Spleen (tissue), 7 donors: Measurements from ENCODE around the gene RNPEPL1.

Experiments
- POLR2A ChIP-seq, 3 donors: fragments of 450-650 bp; IDR thresholded peaks; one replicate each; pipeline ENCODE4 v1.5.1; 2017; ENCODE audit warnings: antibody characterized with exemption in 3 of 3, mild to moderate bottlenecking in 1 of 3
- TF ChIP-seq, protein P1 (sequence below), 11 experiments: fragments of 200-600 bp in 7 of 11; fragments of 450-650 bp in 4 of 11; sonication (generic) in 4 of 11; IDR thresholded peaks in 8 of 11; conservative IDR thresholded peaks in 3 of 11; 1 replicate in 7 of 11; 2 replicates in 4 of 11; pipeline versions ENCODE4 v1.4.0 to v1.8.0; 2016 to 2021; ENCODE audit warnings: antibody characterized with exemption in 11 of 11, inconsistent platforms in 4 of 11, mild to moderate bottlenecking in 1 of 11
- donor health status: DM: no; HTN: no; CAD: no; lungs with moderate emphysema.
- donor health status: DM: no; HTN: no; CAD: no.
- donor health status: DM: no; HTN: no; CAD: no.

DNA sequence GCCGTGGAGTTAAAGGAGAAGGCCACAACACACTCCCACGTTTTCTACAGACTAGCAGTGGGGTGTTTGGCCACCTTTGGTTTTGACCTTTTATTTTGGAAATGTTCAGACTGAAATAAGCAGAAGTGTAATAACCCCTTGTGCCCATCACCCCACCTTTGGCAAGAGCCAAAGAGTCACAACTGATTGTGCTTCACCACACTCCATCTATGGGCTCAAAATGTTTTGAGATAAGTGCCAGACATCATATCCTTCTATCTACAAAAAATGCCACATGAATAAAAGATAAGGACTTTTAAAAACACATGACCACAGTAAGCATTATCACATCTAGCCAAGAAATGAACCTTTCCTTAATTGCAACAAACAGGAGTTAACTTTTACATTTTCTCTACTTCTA lies 47.1 kb downstream of the RNPEPL1 start:
- no peak for TF ChIP-seq POLR2A (IDR thresholded peaks at IDR 0.05)
- TF ChIP-seq, protein P1, sequence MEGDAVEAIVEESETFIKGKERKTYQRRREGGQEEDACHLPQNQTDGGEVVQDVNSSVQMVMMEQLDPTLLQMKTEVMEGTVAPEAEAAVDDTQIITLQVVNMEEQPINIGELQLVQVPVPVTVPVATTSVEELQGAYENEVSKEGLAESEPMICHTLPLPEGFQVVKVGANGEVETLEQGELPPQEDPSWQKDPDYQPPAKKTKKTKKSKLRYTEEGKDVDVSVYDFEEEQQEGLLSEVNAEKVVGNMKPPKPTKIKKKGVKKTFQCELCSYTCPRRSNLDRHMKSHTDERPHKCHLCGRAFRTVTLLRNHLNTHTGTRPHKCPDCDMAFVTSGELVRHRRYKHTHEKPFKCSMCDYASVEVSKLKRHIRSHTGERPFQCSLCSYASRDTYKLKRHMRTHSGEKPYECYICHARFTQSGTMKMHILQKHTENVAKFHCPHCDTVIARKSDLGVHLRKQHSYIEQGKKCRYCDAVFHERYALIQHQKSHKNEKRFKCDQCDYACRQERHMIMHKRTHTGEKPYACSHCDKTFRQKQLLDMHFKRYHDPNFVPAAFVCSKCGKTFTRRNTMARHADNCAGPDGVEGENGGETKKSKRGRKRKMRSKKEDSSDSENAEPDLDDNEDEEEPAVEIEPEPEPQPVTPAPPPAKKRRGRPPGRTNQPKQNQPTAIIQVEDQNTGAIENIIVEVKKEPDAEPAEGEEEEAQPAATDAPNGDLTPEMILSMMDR (IDR thresholded peaks at IDR 0.05 in 8 of 11, conservative IDR thresholded peaks at IDR 0.05 in 3 of 11) = no peak
